ENCODE measurements around the gene BMP2K. TPM values are rescaled to one million over a fixed set of nuclear protein-coding genes. Genes with fewer than 3 reads are reported as not detected.

The BMP2K gene
- total and polyA plus RNA-seq, 2 of the 8 experiments (the other 6 are each of a cell fraction or from before 2014, with no cell fraction given) = 15.6 to 24.1 TPM

DNA sequence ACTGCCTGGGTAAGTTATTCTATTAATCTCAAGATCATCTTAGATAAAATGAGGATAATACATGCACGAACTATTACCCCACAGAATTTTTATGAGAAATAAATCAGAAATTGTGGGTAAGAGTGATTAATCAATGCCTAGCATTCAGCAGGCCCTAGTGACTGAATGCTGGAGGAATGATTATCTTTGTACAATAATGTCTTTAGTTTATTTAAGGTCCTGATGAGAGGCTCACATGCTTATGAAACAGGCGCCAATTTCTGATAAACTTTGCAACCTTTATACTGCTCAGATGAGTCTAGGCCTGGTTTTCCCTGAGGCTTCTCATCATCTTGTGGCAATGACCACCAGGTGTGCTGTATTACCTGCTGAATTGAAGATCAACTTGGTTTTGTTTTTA is 27.8 kb upstream of the BMP2K start:
- Histone ChIP-seq H3K14ac (ENCODE audit: insufficient read length) (no peak overlapping the region), H3K9ac (replicated peaks in 1 of 4; ENCODE audit: extremely low read depth in 1 of 4, low read depth in 3 of 4, low read length in 3 of 4) (no peak overlapping the region), H3K36me3 (ENCODE audit: control insufficient read depth in 2 of 4, insufficient read depth in 4 of 4, low read length in 3 of 4) (no peaks in the 10 kb centered on the region), H3K56ac (replicated peaks; ENCODE audit: insufficient read length, low read depth, low read length) (no peak overlapping the region), H3K23me2 (ENCODE audit: low read depth, low read length) (no peaks in the 10 kb centered on the region), H3K4me2 (ENCODE audit: insufficient read depth in 1 of 2, low read depth in 2 of 2, low read length in 2 of 2) (no peak overlapping the region), H3K18ac (ENCODE audit: extremely low read depth, low read length) (no peak overlapping the region), H2BK5ac (ENCODE audit: low read depth, low read length) (no peak overlapping the region), H3K4me1 (replicated peaks in 1 of 4; ENCODE audit: control insufficient read depth in 3 of 4, insufficient read depth in 4 of 4, low read length in 3 of 4) (no peaks in the 10 kb centered on the region), H4K91ac (replicated peaks; ENCODE audit: insufficient read length, low read length) (no peak overlapping the region), H3K79me2 (ENCODE audit: control insufficient read depth in 1 of 2, insufficient read depth in 2 of 2, low read length in 2 of 2) (no peaks in the 10 kb centered on the region), H3K27me3 (replicated peaks in 1 of 4; ENCODE audit: control insufficient read depth in 3 of 4, extremely low read depth in 1 of 4, insufficient read depth in 3 of 4, low read length in 3 of 4) (no peaks in the 10 kb centered on the region), H2BK15ac (ENCODE audit: low read length) (no peak overlapping the region), H2AK5ac (ENCODE audit: low read depth, low read length) (no peak overlapping the region), H3K23ac (ENCODE audit: insufficient read length) (no peak overlapping the region), H2BK20ac (ENCODE audit: low read length) (no peak overlapping the region), H4K5ac (ENCODE audit: insufficient read length, low read depth, low read length) (no peak overlapping the region), H4K8ac (ENCODE audit: extremely low read depth, insufficient read depth, low read length) (no peak overlapping the region), H3K79me1 (ENCODE audit: low read depth, low read length) (no peaks in the 10 kb centered on the region), H3K4me3 (ENCODE audit: extremely low read depth in 1 of 4, insufficient read depth in 2 of 4, low read depth in 3 of 4, low read length in 4 of 4) (no peak overlapping the region), H3K27ac (ENCODE audit: low read depth, low read length) (no peak overlapping the region), H3K4ac (replicated peaks; ENCODE audit: insufficient read length, low read depth, low read length) (no peak overlapping the region), H2BK120ac (replicated peaks; ENCODE audit: low read depth, low read length) (no peak overlapping the region), H2AFZ (ENCODE audit: low read length) (no peak overlapping the region), H2BK12ac (ENCODE audit: low read depth, low read length) (no peak overlapping the region), H3K9me3 (ENCODE audit: insufficient read depth in 2 of 2, low read depth in 1 of 2, low read length in 1 of 2) (no peaks in the 10 kb centered on the region), H4K20me1 (replicated peaks in 1 of 2; ENCODE audit: control insufficient read depth in 1 of 2, insufficient read depth in 2 of 2, low read length in 2 of 2) (no peaks in the 10 kb centered on the region)
- ChIA-PET POLR2A (ENCODE audit: partially characterized antibody) (no interaction called here), CTCF (ENCODE audit: partially characterized antibody) (no interaction called here)
- DNase-seq (ENCODE audit: low read depth in 1 of 2, low spot score in 2 of 2) = no peak
- TF ChIP-seq SRF (IDR thresholded peaks at IDR 0.05; ENCODE audit: low read depth, low read length) = no peak
- TF ChIP-seq, protein P1, sequence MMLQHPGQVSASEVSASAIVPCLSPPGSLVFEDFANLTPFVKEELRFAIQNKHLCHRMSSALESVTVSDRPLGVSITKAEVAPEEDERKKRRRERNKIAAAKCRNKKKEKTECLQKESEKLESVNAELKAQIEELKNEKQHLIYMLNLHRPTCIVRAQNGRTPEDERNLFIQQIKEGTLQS (IDR thresholded peaks at IDR 0.05; ENCODE audit: insufficient read depth, low read depth, low read length) = no peak
- no peak for TF ChIP-seq GABPA (IDR thresholded peaks at IDR 0.05; ENCODE audit: borderline replicate concordance, insufficient read depth, low read length)
- TF ChIP-seq CTCF (IDR thresholded peaks at IDR 0.05; ENCODE audit: control extremely low read depth in 1 of 3, insufficient read depth in 1 of 3, low read depth in 1 of 3, low read length in 3 of 3) = peak in 2 of 3 experiments; percentile 6 to 13; a peak in 1 of 4 replicates
- WGBS, 2 experiments (ENCODE audit: extremely low coverage in 1 of 2, insufficient coverage in 1 of 2, insufficient read length in 1 of 2, insufficient replicate concordance in 2 of 2, low coverage in 1 of 2, low lambda C conversion rate in 2 of 2, missing lambda C conversion rate in 1 of 2) = 85% methylated on average over 2 of the region's 2 CpGs; no CpG with 5 or more reads in 1 of the 2 experiments
- FAIRE-seq = no peak
